Fibroblast of skin of back (primary cell): ENCODE measurements around the gene MRPL2. TPM values are rescaled to one million over a fixed set of nuclear protein-coding genes. Genes with fewer than 3 reads are reported as not detected.

ENCODE experiments used
- DNase-seq: peaks from one replicate; pipeline ENCODE4 v3.0.0-alpha.2; 2013
- polyA plus RNA-seq, 2 experiments: library from polyadenylated mRNA; unstranded; fragments of 120-200 nt; gene quantifications; one replicate each; pipeline ENCODE4 v1.2.1, GENCODE V29; 2013; ENCODE audit not compliant: insufficient read length in 2 of 2

The MRPL2 gene
- 58.9 TPM for polyA plus RNA-seq (2013, experiment 1 of 2; ENCODE audit: insufficient read length)
- polyA plus RNA-seq (2013, experiment 2 of 2; ENCODE audit: insufficient read length), result 43.3 TPM

GRCh38 chr6:43059168-43060033 lies at the start of gene MRPL2, which contains the start of gene KLC4:
MRPL2 (minus strand) TSS chr6:43059434; CDS start chr6:43059381, 53 bp downstream.
KLC4 (plus strand) TSS chr6:43059631; CDS start chr6:43061336, 1,705 bp downstream.
- peak; percentile 99 for DNase-seq

GRCh38 chr6:43107344-43108062 lies 48.3 kb upstream of the MRPL2 start:
- no peak for DNase-seq

DNA sequence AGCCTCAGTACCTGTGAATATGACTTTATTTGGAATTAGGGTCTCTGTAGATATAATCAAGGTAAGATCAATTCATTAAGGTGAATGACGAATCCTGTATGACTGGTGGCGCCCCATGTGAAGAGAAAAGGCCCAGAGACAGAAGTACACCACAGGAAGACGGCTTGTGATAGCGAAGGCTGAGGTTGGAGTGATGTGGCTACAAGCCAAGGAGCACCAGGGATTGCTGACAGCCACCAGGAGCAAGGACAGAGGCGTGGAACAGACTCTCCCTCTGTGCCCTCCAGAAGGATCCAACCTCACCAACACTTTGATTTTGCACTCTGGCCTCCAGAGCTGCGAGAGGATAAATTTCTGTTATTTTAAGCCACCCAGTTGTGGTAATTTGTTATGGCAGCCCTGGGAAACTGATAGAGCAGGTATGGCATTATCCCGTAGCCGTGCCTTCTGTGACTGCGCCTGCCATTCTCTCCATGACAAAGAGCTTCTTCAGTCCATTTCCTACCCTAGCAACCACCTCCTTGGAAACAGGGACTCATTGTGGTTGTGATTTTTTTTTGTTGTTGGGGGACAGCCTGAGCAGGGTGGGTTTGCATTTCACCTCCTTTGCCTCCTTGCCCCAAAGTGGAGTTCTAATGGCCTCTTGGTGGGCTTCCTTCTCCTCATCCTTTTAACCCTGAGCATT lies 46.4 kb upstream of the MRPL2 start:
- no peak for DNase-seq

- no peak for DNase-seq
These were observed 44.1 kb upstream of the MRPL2 start for GRCh38 chr6:43103253-43103876.

- DNase-seq, result no peak
These were observed 42.3 kb upstream of the MRPL2 start for GRCh38 chr6:43101497-43101896.

GRCh38 chr6:43097502-43097901 lies 38.3 kb upstream of the MRPL2 start:
- no peak for DNase-seq

- DNase-seq, result no peak
These were observed 37.9 kb upstream of the MRPL2 start for GRCh38 chr6:43097098-43097489.

- peak; percentile 94 for DNase-seq
These were observed 37.3 kb upstream of the MRPL2 start for GRCh38 chr6:43096451-43097097.

DNA sequence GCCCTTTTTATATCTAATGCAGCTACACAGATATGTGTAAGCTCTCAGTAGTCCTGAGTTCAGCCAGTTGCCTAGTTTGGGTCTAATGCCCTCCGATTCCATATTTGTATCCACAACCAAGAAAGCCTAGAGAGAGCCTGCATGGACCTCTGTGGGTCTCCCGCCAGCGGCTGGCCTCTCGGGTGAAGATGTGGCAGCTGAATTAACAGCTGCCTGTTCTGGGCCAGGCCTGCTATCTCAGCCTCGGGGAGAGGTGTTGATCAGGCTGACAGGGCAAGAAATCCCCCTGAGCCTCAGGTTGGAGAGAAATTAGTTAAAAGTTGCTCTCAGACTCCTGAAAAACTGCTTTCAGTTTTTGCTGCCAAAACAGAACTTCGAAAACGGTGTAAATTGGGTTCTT lies 36.7 kb upstream of the MRPL2 start:
- DNase-seq, result no peak

DNA sequence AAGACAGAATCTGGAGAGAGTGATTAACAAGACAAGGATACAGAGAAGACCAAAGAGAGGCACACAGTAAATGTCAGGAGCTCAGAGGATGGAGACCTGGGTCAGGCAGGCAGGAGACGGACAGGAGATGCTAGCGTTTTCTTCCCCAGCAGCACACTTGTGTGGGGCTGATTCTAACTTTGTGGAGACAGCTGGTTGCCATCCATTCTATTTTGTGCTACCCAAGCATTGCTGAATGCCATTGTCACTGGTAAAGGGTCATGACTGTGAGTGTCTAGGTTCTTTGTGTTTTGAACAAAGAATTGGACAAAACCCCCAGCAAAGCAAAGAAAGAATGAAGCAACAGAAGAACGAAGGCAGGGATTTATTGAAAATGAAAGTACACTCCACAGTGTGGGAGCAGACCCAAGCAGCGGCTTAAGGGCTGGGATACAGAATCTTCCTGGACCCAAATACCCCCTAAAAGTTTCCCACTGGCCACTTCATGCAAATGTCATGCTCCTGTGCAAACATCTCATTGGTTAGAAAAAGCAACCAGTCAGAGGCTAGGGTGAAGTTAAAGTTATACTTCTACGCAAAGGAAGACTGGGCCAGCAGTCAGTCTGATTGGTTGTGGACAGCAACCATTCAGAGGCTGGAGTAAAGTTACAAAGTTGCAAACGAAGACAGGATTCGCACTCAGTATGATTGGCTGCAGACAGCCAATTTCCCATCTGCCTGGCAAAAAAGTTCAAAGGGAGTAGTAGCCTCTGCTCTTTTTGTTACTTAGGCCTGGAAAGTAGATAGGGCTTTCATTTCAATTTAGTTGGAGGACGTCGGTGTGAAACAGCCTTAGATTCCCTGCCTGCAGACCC lies 34.4 kb upstream of the MRPL2 start:
- DNase-seq, result peak; percentile 90

DNA sequence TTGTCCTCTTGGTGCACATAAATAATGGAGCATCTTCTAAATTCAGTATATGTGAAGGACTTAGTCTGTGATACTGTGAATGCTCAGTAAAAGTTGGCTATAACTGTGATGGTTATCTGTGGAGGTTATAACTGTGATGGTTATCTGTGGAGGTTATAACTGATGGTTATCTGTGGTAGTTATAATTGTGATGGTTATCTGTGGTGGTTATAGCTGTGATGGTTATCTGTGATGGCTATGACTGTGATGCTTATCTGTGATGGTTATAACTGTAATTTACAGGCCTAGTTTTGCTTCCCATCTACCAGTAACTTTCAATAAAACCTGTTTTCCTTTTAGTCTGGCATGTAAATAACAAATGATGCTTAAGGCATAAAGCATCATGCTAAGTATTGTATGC lies 33.4 kb upstream of the MRPL2 start:
- DNase-seq, result no peak

DNA sequence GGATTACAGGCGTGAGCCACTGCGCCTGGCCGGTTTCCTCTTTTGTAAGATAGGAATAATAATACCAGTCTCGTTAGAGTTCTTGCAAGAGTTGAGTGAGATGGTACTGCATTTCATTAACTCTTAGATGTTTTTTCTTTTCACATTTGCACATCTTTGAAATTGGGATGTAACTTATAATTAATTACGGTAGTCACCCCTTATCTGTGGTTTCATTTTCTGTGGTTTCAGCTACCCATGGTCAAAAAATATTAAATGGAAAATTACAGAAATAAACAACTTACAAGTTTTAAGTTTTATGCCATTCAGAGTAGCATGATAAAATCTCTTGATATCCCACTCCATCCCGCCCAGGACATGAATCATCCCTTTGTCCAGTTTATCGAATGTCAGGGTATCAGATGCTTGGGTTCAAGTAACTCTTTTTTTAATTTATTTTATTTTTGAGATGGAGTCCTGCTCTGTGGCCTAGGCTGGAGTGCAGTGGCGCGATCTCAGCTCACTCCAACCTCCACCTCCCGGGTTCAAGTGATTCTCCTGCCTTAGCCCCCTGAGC lies 32.3 kb upstream of the MRPL2 start:
- DNase-seq, result no peak

DNA sequence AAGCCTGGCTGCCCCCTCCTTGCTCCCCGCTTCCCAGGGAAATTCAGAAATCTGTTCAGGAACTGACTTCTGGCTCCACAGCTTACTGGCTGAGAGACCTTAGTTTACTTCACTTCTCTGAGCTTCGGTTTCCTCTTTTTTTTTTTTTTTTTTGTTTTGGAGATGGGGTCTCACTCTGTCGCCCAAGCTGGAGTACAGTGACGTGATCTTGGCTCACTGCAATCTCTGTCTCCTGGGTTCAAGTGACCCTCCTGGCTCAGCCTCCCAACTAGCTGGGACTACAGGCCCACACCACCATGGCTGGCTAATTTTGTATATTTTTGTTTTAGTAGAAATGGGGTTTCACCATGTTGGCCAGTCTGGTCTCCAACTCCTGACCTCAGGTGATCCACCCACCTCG lies 31.8 kb upstream of the MRPL2 start:
- no peak for DNase-seq

GRCh38 chr6:43090559-43090956 lies 31.3 kb upstream of the MRPL2 start:
- no peak for DNase-seq

- DNase-seq, result peak; percentile 56
These were observed 30.8 kb upstream of the MRPL2 start for GRCh38 chr6:43089874-43090558.

DNA sequence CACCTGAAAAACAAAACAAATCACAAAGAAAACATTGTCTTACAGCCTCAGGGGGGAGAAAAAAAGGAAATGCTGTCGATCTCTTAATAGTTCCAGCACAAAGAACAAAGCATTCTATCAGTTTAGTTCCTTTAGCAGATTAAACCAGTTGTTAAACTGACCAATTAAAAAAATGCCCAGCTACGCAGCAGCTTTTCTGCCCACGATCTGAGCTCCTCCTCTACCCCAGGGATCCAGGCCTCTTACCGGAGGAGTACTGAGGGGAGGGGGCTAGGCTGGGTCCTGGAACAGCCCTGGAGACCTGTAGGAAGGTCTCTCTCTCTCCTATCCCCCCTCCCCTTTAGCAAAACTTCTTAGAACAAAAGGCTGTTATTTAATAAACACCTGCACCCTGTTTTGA lies 30.2 kb upstream of the MRPL2 start:
- DNase-seq, result no peak

- DNase-seq, result peak; percentile 39
These were observed 29.4 kb upstream of the MRPL2 start for GRCh38 chr6:43088654-43089056.

DNA sequence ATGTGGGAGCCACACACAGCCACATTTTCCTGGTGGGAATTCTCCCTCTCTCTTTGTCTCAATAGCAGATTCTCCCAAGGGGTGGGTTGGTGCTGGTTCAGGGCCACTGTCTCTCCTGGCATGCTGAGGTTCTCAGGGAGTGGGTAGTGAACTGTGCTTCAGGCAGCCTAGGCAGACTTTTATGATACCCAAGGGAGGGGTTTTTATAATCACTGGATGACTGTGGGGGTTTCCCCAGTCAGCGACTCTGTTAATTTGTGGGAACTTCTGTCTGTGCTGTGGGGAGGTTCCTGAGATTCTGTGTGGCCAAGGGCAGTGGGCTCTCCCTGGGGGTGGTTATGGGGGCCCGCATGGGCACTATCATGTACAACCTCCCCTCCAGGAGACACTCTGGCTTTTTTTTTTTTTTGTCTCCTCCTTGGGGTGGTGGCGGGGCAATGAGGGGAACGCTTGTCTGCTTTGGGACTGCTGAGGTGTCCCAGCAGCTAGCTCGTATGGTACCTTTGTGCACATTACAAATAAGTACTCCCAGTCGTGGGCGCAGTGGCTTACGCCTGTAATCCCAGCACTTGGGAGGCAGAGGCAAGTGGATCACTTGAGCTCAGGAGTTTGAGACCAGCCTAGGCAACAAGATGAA lies 26.9 kb upstream of the MRPL2 start:
- peak; percentile 18 for DNase-seq
